GM19397 (cell line): ENCODE data around the gene IGF2R.
"Not testable (repeated sequence)": the region's sequence is repeated elsewhere in the genome, so short reads cannot be mapped to it uniquely, and the experiment has no call there.

Source experiments
- ATAC-seq: cut with Tn5 transposase; IDR thresholded peaks from one replicate; pipeline ENCODE4 v1.9.1; 2021; ENCODE audit warnings: mild to moderate bottlenecking, moderate library complexity; ENCODE audit not compliant: unreplicated experiment

The IGF2R gene

DNA sequence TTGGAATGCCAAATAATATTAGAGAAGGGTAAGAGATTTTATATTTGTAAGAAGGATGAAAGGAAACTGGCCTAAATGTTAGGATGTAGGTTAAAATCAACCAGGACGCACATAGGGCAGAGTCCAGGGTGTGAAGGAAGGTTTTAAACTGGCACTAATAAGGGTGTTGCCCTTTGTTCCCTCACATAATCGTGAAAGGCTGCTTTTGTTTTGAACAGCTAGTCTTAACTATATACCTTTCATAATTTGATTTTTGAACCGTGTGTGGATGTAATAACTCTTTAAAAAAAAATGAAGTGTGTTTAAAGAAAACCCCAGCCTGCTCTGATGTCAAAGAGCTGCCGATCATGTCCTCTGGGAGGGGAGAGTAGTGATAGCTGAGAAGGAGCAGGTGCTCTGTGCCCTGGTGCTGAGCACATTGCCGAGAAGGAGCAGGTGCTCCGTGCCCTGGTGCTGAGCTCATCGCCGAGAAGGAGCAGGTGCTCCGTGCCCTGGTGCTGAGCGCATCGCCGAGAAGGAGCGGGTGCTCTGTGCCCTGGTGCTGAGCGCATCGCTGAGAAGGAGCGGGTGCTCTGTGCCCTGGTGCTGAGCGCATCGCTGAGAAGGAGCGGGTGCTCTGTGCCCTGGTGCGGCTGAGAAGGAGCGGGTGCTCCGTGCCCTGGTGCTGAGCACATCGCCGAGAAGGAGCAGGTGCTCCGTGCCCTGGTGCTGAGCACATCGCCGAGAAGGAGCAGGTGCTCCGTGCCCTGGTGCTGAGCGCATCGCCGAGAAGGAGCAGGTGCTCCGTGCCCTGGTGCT, 121.8 kb downstream of the IGF2R start:
- not testable (repeated sequence) for ATAC-seq

DNA sequence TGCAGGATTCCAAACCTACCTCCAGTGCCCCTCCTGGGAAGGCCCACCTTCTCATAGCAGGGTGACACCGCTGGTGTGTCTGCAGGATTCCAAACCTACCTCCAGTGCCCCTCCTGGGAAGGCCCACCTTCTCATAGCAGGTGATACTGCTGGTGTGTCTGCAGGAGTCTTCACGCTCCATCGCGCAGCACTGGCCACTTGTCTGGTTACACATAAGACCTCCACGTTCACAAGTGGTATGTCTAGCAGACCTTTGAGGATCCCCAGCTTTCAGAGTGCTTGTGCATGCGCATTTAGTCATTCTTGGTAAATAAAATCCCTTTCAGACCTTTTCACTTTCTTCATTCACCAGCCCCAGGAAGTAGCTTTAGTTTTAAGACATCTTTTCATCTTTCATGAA, 123.3 kb downstream of the IGF2R start:
- not testable (repeated sequence) for ATAC-seq

DNA sequence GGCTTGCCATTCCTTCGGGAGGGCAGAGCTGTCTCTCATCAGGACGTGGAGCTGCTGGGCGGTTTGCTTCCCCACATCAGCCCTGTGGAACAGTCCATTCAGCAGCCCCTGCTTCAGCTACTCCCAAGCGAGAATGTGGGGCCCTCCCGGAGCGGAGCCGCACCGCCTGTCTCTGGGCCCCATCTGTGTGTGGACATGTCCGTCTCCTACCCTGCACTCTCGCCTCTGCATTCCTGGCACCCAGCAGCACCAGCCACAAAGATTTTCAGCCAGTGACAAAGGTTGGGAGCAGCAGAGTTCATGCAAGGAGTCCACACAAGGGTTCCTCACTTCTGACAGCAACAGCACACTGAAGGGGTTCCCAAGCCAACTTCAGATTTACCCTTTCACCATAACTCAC, 123.7 kb downstream of the IGF2R start:
- no peak for ATAC-seq

DNA sequence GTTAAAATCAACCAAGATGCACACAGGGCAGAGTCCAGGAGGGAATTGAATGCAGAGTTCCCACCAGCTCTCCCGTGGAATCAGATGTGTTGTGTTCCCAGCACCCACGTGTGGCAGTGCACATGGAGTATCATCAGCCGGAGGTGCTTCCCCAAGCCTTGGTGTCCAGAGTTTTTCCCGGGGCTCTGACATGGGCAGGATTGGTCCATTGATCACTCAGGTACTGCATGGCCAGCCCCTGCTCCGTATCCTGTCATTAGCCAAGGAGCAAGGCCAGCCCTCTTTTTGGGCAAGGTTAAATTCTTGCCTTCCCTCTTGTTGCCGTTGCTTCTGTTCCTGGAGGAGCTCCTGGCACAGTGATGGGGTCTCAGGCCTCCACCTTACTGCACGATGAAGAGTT, 124.2 kb downstream of the IGF2R start:
- ATAC-seq: no peak

DNA sequence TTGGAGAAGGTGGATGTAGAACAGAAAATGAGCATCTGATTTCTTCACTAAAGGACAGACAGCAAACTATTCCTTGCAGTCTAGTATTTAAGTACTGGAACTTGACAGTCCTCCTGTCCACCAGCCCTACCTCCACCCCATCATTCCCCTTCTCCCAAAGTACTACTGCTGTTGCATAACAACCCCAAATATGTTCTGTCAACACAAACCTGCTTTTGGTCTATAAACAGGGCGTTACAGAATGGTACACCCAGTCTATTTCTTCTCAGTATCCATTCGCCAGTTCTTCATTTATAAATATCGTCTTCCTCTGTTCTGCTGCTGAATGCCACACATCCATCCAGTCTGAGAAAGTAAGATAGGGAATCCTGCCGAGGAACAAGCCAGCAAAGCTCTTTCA, 125.1 kb downstream of the IGF2R start:
- ATAC-seq: no peak

DNA sequence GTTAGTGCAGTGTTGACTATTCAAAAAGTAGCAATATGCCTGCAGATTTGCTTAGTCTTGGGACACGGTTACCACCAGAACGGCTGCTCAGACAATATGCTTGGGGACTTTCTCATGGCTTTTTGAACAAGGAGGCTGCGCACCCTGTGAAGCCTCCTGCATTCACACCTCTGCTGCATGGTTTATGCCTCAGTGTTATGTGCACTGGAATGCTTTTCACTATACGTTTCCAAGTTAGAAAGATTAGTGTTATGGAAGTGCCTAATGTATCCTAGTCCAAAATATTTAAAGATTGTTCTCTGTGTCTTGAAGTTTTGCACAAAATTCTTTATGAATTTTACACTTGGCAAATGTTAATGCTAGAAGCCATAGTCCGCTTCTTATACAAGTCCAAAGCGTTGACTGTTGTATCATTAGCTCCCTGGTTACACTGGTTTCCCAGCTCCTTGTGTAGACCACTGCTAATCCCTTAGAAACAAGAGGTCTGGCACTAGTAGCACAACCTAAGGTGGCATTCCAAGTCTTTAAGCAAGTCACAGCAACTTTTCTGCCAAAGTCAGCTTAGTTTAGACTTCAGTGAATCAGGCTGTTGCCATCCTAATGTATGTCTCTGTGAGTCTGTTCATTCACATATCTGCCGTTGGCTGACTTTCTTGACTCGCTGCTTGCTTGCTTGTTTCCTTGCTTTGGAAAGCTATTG, 126.4 kb downstream of the IGF2R start:
- no peak for ATAC-seq

DNA sequence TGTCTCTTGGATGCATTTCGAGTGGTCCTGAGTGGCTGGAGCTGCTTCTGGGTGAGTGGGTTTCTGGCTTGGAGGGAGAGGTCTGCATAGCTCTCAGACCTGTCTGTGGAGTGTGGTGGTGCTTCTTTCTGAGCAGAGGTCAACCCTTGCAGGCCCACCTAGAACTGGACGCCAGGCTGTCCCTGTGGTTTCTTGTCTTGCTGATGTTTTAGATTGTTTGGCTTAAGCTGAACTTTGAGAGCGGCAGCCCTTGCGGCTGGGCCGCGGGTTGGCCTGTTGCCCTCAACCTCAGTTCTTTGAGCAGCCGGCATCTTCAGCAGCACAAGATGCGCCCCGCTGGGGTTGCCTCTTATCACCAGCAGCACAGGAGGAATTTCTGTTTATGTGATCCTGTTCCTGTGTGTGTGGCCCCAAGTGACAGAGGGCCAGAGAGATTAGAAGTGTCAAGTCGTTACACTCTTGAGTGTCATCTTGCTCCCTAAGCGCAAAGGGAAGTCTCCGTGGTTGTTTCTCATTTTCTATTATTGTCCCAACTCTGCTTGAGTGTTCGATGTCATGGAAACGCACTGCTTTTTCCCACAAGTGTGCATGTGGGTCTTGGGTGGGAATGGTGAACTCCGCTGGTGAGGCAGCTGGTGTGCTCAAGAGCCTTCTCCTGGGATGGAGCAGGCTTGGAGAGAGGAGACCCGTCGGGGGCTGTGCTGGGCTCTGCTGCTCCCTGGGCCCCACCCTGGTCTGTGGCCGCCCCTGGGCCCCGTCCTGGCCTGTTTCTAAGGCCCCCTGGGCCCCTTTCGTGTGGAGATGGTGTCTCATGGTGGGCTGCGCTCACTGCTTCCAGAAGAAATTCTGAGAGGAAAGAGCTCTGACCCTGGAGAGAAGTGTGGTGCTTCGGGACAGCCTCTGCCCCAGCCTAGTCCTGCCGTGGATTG, 132.7 kb downstream of the IGF2R start:
- no peak for ATAC-seq

DNA sequence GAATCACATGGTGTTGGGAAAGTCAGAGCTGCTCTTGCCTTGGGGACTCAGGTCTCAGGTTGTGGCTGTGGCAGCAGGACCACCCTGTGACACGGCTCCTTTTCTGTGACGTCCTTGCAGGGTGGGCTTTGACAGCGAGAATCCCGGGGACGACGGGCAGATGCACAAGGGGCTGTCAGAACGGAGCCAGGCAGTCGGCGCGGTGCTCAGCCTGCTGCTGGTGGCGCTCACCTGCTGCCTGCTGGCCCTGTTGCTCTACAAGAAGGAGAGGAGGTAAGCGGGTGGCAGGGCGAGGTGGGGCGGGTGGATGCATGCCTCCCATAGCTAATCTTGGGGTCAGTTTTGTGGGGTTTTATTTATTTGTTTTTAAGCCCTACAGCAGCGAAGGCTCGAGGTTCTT, 133.5 kb downstream of the IGF2R start:
- ATAC-seq: no peak

DNA sequence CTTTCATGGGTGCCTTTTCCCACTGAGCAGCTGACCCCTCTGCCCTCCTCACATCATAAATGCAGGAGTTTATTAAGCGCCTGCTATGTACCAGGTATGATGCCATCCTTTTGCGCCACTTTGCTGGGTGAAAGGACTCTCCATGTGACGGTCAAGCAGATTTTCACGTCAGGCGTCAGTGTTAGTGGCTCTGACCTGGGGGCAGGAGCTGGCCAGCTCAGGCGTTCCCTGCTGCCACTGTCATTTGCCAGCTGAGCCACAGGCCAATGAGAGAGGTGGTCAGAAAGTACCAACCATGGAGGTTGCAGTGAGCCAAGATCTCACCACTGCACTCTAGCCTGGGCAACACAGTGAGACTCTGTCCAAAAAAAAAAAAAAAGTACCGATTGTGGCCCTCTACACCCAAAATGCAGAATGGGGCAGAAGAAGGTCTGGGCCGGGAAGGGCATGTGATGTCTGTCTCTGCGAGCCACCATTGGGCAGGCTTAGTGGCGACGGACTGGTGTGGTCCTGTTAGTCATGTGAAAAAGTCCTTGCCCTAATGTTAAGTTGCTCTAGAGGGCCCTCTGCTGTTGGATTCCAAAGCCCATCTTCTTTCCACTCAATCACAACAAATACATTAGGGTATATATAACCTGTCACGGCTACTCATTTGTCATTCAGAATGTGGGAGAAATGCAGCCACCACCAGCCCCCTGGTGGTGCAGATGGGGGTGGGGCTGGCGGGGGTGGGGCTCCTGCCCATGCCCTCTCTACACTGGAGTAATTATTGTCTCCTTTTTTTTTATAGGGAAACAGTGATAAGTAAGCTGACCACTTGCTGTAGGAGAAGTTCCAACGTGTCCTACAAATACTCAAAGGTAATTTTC, 134.3 kb downstream of the IGF2R start:
- ATAC-seq: no peak

DNA sequence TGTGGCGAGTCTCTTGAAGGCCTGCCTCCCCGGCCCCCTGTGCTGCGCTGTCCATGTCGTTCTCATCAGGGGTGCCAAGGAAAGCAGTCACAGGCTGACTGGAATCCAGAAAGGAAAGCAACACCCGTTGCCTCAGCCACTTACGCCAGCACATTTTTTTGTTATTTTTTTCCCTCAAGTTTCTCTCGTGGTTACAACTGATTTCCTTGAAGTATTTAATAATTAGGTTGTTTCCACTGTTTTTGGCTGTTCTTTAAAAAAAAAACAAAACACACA, 134.9 kb downstream of the IGF2R start:
- ATAC-seq: no peak

DNA sequence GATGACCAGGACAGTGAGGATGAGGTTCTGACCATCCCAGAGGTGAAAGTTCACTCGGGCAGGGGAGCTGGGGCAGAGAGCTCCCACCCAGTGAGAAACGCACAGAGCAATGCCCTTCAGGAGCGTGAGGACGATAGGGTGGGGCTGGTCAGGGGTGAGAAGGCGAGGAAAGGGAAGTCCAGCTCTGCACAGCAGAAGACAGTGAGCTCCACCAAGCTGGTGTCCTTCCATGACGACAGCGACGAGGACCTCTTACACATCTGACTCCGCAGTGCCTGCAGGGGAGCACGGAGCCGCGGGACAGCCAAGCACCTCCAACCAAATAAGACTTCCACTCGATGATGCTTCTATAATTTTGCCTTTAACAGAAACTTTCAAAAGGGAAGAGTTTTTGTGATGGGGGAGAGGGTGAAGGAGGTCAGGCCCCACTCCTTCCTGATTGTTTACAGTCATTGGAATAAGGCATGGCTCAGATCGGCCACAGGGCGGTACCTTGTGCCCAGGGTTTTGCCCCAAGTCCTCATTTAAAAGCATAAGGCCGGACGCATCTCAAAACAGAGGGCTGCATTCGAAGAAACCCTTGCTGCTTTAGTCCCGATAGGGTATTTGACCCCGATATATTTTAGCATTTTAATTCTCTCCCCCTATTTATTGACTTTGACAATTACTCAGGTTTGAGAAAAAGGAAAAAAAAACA, 136.1 kb downstream of the IGF2R start:
- no peak for ATAC-seq

DNA sequence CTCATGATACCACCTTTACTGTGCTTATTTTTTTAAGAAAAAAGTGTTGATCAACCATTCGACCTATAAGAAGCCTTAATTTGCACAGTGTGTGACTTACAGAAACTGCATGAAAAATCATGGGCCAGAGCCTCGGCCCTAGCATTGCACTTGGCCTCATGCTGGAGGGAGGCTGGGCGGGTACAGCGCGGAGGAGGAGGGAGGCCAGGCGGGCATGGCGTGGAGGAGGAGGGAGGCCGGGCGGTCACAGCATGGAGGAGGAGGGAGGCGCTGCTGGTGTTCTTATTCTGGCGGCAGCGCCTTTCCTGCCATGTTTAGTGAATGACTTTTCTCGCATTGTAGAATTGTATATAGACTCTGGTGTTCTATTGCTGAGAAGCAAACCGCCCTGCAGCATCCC, 137.1 kb downstream of the IGF2R start:
- no peak for ATAC-seq

DNA sequence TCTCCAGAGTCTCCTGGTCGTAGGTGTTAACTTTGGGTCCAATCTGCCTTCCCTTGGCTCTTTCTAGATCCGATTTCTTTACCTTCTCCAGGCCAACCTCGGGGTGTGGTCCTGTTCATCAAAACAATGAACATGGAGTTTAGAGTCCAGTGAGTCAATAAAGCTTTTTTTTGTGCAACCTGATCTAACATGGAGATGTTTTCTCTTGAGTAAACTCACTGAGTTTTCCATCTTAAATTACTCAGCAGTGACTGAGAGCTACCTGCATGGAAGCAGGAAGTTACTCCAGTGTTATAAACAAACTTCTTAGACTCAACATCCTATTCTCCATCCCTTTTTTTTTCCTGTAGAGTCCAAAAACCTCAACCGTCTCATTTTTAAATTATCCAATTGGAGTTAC, 137.8 kb downstream of the IGF2R start:
- ATAC-seq: no peak

DNA sequence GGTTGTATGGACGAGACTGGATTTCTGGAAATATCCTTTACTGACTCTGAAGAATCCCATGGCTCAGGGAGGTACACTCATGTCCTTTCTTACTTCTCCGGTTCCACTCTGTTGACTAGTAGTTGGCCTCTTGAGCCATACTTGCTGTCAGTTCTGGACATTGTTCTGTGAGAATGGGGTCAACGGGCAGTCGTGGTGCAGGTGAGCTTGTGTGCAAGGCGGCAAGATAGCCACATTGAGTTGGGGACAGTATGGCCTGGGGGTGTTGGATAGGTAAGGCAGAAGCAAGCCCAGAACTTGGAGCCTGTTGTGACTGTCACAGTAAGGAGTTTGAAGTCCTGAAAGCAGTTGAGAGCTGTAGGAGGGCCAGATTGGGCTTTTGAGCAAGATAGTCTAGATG, 139.2 kb downstream of the IGF2R start:
- ATAC-seq: no peak

DNA sequence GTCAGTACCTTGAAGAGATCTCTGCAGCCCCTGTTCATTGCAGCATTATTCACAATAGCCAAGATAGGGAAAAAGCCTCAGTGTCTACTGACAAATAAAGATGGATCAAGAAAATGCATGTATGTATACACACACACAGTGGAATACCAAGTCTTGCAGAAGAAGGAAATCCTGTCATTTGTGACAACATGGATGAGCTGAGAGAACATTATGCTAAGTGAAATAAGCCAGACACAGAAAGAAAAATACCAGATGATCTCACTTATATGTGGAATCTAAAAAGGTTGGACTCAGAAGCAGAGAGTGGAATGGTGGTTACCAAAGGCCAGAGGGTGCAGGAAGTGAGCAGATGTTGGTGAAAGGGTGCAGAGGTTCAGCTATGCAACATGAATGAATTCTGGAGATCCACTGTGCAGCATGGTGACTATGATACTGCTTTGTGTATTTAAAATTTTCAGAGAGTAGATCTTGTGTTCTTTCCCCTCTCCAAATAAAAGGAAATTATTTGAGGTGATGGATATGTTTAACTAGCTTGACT, 141.8 kb downstream of the IGF2R start:
- no peak for ATAC-seq

DNA sequence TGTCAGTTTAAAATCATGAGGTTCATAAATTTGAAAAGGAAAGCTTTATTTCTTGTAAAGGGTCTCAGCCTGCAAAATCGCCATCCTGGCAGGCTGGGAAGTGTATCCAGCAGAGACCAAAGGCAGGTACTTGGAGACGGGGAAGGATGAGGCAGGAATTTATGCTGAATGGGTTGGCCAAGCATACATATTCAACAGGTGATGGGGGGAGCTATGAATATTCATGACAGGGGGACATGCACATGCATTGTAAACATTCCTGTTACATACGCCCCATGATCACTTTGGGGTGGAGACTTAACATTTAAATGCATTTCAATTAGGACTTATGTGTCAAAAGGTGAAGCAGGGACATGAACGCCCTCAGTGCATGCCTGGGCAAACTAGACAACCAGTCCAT, 142.9 kb downstream of the IGF2R start:
- ATAC-seq: no peak

DNA sequence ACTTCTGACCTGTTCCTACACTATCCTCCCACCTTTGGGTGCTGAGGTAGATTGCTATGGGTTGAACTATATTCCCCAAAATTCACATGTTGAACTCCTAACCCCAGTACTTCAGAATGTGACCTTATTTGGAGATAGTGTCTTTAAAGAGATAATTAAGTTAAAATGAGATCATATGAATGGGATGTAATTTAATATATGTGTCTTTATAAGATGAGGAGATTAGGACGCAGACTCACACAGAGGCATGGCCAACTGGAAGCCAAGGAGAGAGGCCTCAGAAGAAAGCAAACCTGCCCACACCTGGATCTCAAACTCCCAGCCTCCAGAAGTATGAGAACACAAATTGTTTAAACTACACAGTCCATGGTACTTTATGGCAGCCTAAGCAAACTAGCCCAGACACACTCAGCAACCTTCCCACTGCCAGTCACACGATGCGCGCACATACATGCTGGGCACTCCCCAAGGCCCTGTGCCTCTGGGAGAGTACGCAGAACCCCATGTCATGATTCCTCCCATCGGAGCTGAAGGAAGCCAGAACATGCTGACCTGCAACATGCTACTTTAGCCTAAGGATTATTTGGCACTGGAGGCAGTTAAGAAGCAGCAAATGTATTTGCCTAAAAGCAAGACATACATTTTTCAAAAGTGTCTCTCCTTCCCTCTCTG, 143.9 kb downstream of the IGF2R start:
- ATAC-seq: no peak

DNA sequence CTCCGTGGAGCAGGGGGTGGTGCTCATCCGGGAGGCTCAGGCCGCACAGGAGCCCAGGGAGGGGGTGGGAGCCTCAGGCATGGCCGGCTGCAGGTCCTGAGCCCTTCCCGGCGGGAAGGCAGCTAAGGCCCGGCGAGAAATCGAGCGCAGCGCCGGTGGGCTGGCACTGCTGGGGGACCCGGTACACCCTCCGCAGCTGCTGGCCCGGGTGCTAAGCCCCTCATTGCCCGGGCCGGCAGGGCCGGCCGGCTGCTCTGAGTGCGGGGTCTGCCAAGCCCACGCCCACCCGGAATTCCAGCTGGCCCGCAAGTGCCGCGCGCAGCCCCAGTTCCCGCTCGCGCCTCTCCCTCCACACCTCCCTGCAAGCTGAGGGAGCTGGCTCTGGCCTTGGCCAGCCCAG, 145.7 kb downstream of the IGF2R start:
- not testable (repeated sequence) for ATAC-seq

DNA sequence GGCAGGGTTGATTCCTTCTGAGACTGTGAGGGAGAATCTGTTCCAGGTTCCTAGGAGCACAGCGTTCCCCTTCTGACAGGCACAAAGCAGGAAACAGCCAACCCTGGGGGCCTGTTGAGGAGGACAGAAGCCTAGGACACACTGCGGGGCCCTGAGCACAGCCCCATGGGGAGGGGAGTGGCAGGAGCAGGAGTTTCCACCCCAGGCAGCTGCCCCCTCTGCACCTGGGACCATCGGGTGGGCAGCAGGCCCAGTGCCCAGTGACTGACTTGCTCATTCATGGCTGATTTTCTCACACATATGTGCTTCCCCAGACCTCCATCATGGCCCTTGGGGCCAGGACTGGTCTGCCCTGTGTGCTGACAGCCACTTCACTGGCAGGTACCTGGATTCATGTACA, 146.5 kb downstream of the IGF2R start:
- ATAC-seq: no peak
